HepG2 (cell line): ENCODE data around the gene METRN. TPM values are rescaled to one million over a fixed set of nuclear protein-coding genes. Genes with fewer than 3 reads are reported as not detected.
A peak's percentile ranks its signal among the peaks of the same experiment; 100 is the strongest.

ENCODE experiments used
- ARHGAP35 ChIP-seq: sonication (generic); formaldehyde crosslinking; IDR thresholded peaks from 2 replicates; pipeline ENCODE4 v1.9.0; 2022; ENCODE audit warnings: mild to moderate bottlenecking, inconsistent platforms, moderate library complexity, missing genetic modification reagents, borderline replicate concordance
- ARNT ChIP-seq: fragments of 450-650 bp; IDR thresholded peaks from 2 replicates; pipeline ENCODE4 v1.6.1; 2017
- BCL6 ChIP-seq: IDR thresholded peaks from 2 replicates; pipeline ENCODE4 v1.6.1; 2016; ENCODE audit warnings: missing genetic modification reagents, missing compliant biosample characterization
- DPF2 ChIP-seq: sonication (generic); formaldehyde crosslinking; IDR thresholded peaks from 2 replicates; pipeline ENCODE4 v1.4.0; 2020; ENCODE audit warnings: mild to moderate bottlenecking, low read depth, missing genetic modification reagents, borderline replicate concordance
- ESRRA ChIP-seq: sonication (generic); formaldehyde crosslinking; IDR thresholded peaks from 2 replicates; pipeline ENCODE4 v1.5.1; 2020; ENCODE audit warnings: mild to moderate bottlenecking, low read depth, missing genetic modification reagents
- FOXM1 ChIP-seq: sonication (generic); formaldehyde crosslinking; IDR thresholded peaks from 2 replicates; pipeline ENCODE4 v1.5.0; 2020; ENCODE audit warnings: missing genetic modification reagents
- GFI1 ChIP-seq: sonication (generic); formaldehyde crosslinking; IDR thresholded peaks from 2 replicates; pipeline ENCODE4 v1.5.0; 2020; ENCODE audit warnings: missing genetic modification reagents, mild to moderate bottlenecking, borderline replicate concordance
- GPN1 ChIP-seq: sonication (generic); formaldehyde crosslinking; IDR thresholded peaks from 2 replicates; pipeline ENCODE4 v1.5.1; 2020; ENCODE audit warnings: missing genetic modification reagents, borderline replicate concordance
- HNF4G ChIP-seq, 2 experiments: sonication (generic) in 1 of 2; formaldehyde crosslinking in 1 of 2; IDR thresholded peaks; 2 replicates each; pipeline versions ENCODE4 v1.4.0 to v1.6.1; 2011 to 2020; ENCODE audit warnings: borderline replicate concordance in 2 of 2, low read depth in 2 of 2, mild to moderate bottlenecking in 2 of 2, low read length in 1 of 2, missing genetic modification reagents in 1 of 2, moderate library complexity in 1 of 2
- HOXA5 ChIP-seq: sonication (generic); formaldehyde crosslinking; IDR thresholded peaks from 2 replicates; pipeline ENCODE4 v1.4.0; 2020; ENCODE audit warnings: missing genetic modification reagents
- NFE2 ChIP-seq: sonication (generic); formaldehyde crosslinking; IDR thresholded peaks from 2 replicates; pipeline ENCODE4 v1.4.0; 2020; ENCODE audit warnings: missing genetic modification reagents
- RARG ChIP-seq: sonication (generic); formaldehyde crosslinking; IDR thresholded peaks from 2 replicates; pipeline ENCODE4 v1.4.0; 2020; ENCODE audit warnings: low read depth, mild to moderate bottlenecking, missing genetic modification reagents
- SMAD1 ChIP-seq: sonication (generic); formaldehyde crosslinking; IDR thresholded peaks from 2 replicates; pipeline ENCODE4 v1.4.0; 2020; ENCODE audit warnings: missing genetic modification reagents, low read depth, mild to moderate bottlenecking, borderline replicate concordance
- SMAD9 ChIP-seq: sonication (generic); formaldehyde crosslinking; IDR thresholded peaks from 2 replicates; pipeline ENCODE4 v1.5.1; 2020; ENCODE audit warnings: mild to moderate bottlenecking, missing genetic modification reagents
- SNAPC4 ChIP-seq: sonication (generic); formaldehyde crosslinking; IDR thresholded peaks from 2 replicates; pipeline ENCODE4 v1.4.0; 2020; ENCODE audit warnings: mild to moderate bottlenecking, missing genetic modification reagents
- SNAPC5 ChIP-seq: sonication (generic); formaldehyde crosslinking; IDR thresholded peaks from 2 replicates; pipeline ENCODE4 v1.8.1; 2023; ENCODE audit warnings: mild to moderate bottlenecking, missing genetic modification reagents, borderline replicate concordance
- THAP11 ChIP-seq: IDR thresholded peaks from 2 replicates; pipeline ENCODE4 v1.6.1; 2016; ENCODE audit warnings: missing biosample characterization, missing genetic modification reagents
- TOE1 ChIP-seq: sonication (generic); formaldehyde crosslinking; IDR thresholded peaks from 2 replicates; pipeline ENCODE4 v1.4.0; 2020; ENCODE audit warnings: mild to moderate bottlenecking, missing genetic modification reagents
- WIZ ChIP-seq: sonication (generic); formaldehyde crosslinking; IDR thresholded peaks from 2 replicates; pipeline ENCODE4 v1.5.1; 2020; ENCODE audit warnings: mild to moderate bottlenecking, missing genetic modification reagents
- ZFP36 ChIP-seq: fragments of 150-350 bp; IDR thresholded peaks from 2 replicates; pipeline ENCODE4 v1.6.1; 2018; ENCODE audit warnings: borderline replicate concordance, low read length, low read depth; ENCODE audit not compliant: partially characterized antibody
- ZFP90 ChIP-seq: sonication (generic); formaldehyde crosslinking; IDR thresholded peaks from 2 replicates; pipeline ENCODE4 v1.8.0; 2022; ENCODE audit warnings: missing genetic modification reagents, mild to moderate bottlenecking, inconsistent platforms, borderline replicate concordance
- ZMYM4 ChIP-seq: sonication (generic); formaldehyde crosslinking; IDR thresholded peaks from 2 replicates; pipeline ENCODE4 v1.8.1; 2023; ENCODE audit warnings: mild to moderate bottlenecking, missing genetic modification reagents
- ZNF232 ChIP-seq: sonication (generic); formaldehyde crosslinking; IDR thresholded peaks from 2 replicates; pipeline ENCODE4 v1.4.0; 2020; ENCODE audit warnings: missing genetic modification reagents, borderline replicate concordance
- ZNF431 ChIP-seq: sonication (generic); formaldehyde crosslinking; IDR thresholded peaks from 2 replicates; pipeline ENCODE4 v1.9.0; 2022; ENCODE audit warnings: missing genetic modification reagents, low read depth, mild to moderate bottlenecking, borderline replicate concordance
- ZNF577 ChIP-seq: sonication (generic); formaldehyde crosslinking; IDR thresholded peaks from 2 replicates; pipeline ENCODE4 v1.4.0; 2020; ENCODE audit warnings: mild to moderate bottlenecking, low read depth, missing genetic modification reagents, borderline replicate concordance
- ZNF766 ChIP-seq: sonication (generic); formaldehyde crosslinking; IDR thresholded peaks from 2 replicates; pipeline ENCODE4 v1.5.0; 2020; ENCODE audit warnings: missing genetic modification reagents, borderline replicate concordance
- ZNF776 ChIP-seq: sonication (generic); formaldehyde crosslinking; IDR thresholded peaks from 2 replicates; pipeline ENCODE4 v1.4.0; 2020; ENCODE audit warnings: mild to moderate bottlenecking, missing genetic modification reagents
- ZNF850 ChIP-seq: sonication (generic); formaldehyde crosslinking; conservative IDR thresholded peaks from 2 replicates; pipeline ENCODE4 v1.9.0; 2021; ENCODE audit warnings: mild to moderate bottlenecking, missing genetic modification reagents
- polyA plus RNA-seq, 8 experiments: library from polyadenylated mRNA; depleted of rRNA in 3 of 8; stranded (reverse) in 7 of 8; unstranded in 1 of 8; fragments of >200 nt; fragmentation: Illumina TruSeq in 4 of 8; extraction: Trizol in 4 of 8; gene quantifications; 2 replicates each; pipeline versions ENCODE4 v1.2.1 to v1.2.3, GENCODE V29; 2011 to 2016; ENCODE audit warnings: low read depth in 4 of 8, missing spikeins in 1 of 8, mixed read lengths in 1 of 8; ENCODE audit not compliant: insufficient read depth in 1 of 8
- total RNA-seq, 5 experiments: library from RNA; depleted of rRNA; stranded (reverse); fragments of >200 nt; fragmentation: Illumina TruSeq; extraction: Trizol; gene quantifications; 2 replicates each; pipeline ENCODE4 v1.2.3, GENCODE V29; 2016; ENCODE audit warnings: low read depth in 1 of 5

METRN gene
- total and polyA plus RNA-seq, 2 of the 13 experiments (the other 11 are each of a cell fraction or from before 2014, with no cell fraction given), result 25.5 to 46.1 TPM

GRCh38 chr16:716200-716568 lies 1.3 kb downstream of the METRN start (continued):
- no peak for TF ChIP-seq SNAPC4 (CRISPR knock-in tag)
- TF ChIP-seq FOXM1, result no peak
- TF ChIP-seq ZNF766, result no peak
- TF ChIP-seq GPN1 (CRISPR knock-in tag), result no peak
- TF ChIP-seq GFI1 (CRISPR knock-in tag), result no peak
- no peak for TF ChIP-seq HOXA5
- TF ChIP-seq SMAD1, result no peak; the same call in 1 of the 2 replicates
- no peak for TF ChIP-seq ZNF431
- TF ChIP-seq SMAD9 (CRISPR knock-in tag), result no peak
- no peak for TF ChIP-seq TOE1 (CRISPR knock-in tag)
- TF ChIP-seq ZNF232, result no peak
- TF ChIP-seq WIZ (CRISPR knock-in tag), result no peak
- TF ChIP-seq SNAPC5, result no peak
- TF ChIP-seq ZFP36, result no peak
- TF ChIP-seq RARG (CRISPR knock-in tag), result no peak
- no peak for TF ChIP-seq NFE2 (CRISPR knock-in tag)
- TF ChIP-seq HNF4G (IDR thresholded peaks at IDR 0.05; ENCODE audit: borderline replicate concordance, low read depth, low read length), result peak; percentile 8; the same call in 1 of the 2 replicates
- no peak for TF ChIP-seq HNF4G (CRISPR knock-in tag; IDR thresholded peaks at IDR 0.05; ENCODE audit: borderline replicate concordance, low read depth)
- TF ChIP-seq DPF2, result no peak
- no peak for TF ChIP-seq ARHGAP35 (CRISPR knock-in tag)
- TF ChIP-seq ZNF577, result no peak
- no peak for TF ChIP-seq ZNF850 (CRISPR knock-in tag)
- 0 out of 2 replicates have a peak, but pooled peaks have one; percentile 10 for TF ChIP-seq BCL6 (CRISPR knock-in tag)
- TF ChIP-seq ZMYM4, result no peak
- no peak for TF ChIP-seq ZNF776 (CRISPR knock-in tag)
- TF ChIP-seq ZFP90 (CRISPR knock-in tag), result no peak
- TF ChIP-seq ESRRA, result no peak
- TF ChIP-seq THAP11, result no peak
- TF ChIP-seq ARNT, result no peak
